CD8-positive, alpha-beta memory T cell (primary cell): Measurements from ENCODE around the gene MORN1. TPM values are rescaled to one million over a fixed set of nuclear protein-coding genes. Genes with fewer than 3 reads are reported as not detected.
"Not testable (repeated sequence)": the region's sequence is repeated elsewhere in the genome, so short reads cannot be mapped to it uniquely, and the experiment has no call there.

Experiments
- CTCF ChIA-PET: fragments of 350-600 bp; sonication (Branson Sonifier 250); formaldehyde crosslinking; loops from one replicate; lab custom pipeline; 2021; ENCODE audit warnings: antibody characterized with exemption; lab: Charles Lee
- POLR2A ChIA-PET: fragments of 350-600 bp; sonication (Branson Sonifier 250); formaldehyde crosslinking; loops from one replicate; lab custom pipeline; 2021; ENCODE audit warnings: antibody characterized with exemption; lab: Charles Lee
- DNase-seq, 5 donors: peaks; one replicate each; pipeline versions ENCODE4 v3.0.0 to v3.0.0-alpha.2; 2020 to 2022; ENCODE audit warnings: mixed read lengths in 1 of 5
- H3K27ac ChIP-seq: one replicate; pipeline ENCODE4 v1.7.0; 2013; ENCODE audit warnings: low read depth, mild to moderate bottlenecking, low read length, moderate library complexity
- H3K27me3 ChIP-seq: 2 replicates; pipeline ENCODE4 v1.7.0; 2013; ENCODE audit warnings: low read length, mild to moderate bottlenecking; ENCODE audit not compliant: insufficient read depth, poor library complexity, severe bottlenecking
- H3K36me3 ChIP-seq: 2 replicates; pipeline ENCODE4 v1.7.0; 2013; ENCODE audit warnings: mild to moderate bottlenecking, low read length, moderate library complexity; ENCODE audit not compliant: insufficient read depth
- H3K4me1 ChIP-seq: 2 replicates; pipeline ENCODE4 v1.7.0; 2013; ENCODE audit warnings: mild to moderate bottlenecking, low read length, moderate library complexity; ENCODE audit not compliant: insufficient read depth
- H3K4me3 ChIP-seq: 2 replicates; pipeline ENCODE4 v1.7.0; 2013; ENCODE audit warnings: mild to moderate bottlenecking, low read length
- H3K9me3 ChIP-seq: 2 replicates; pipeline ENCODE4 v1.7.0; 2013; ENCODE audit warnings: mild to moderate bottlenecking, low read length
- H3K27ac Mint-ChIP-seq, 8 donors: one replicate each; pipeline ENCODE4 v1.8.0; 2020 to 2021; ENCODE audit warnings: mixed read lengths in 8 of 8, mild to moderate bottlenecking in 6 of 8, inconsistent platforms in 3 of 8, moderate library complexity in 3 of 8
- H3K27me3 Mint-ChIP-seq, 2 donors: one replicate each; pipeline ENCODE4 v1.8.0; 2020 to 2021; ENCODE audit warnings: mixed read lengths in 2 of 2, mild to moderate bottlenecking in 1 of 2, moderate library complexity in 1 of 2
- H3K36me3 Mint-ChIP-seq, 3 donors: one replicate each; pipeline ENCODE4 v1.8.0; 2020 to 2021; ENCODE audit warnings: mixed read lengths in 3 of 3, inconsistent platforms in 1 of 3, mild to moderate bottlenecking in 1 of 3
- H3K4me1 Mint-ChIP-seq, 3 donors: one replicate each; pipeline ENCODE4 v1.8.0; 2020 to 2021; ENCODE audit warnings: mixed read lengths in 3 of 3, inconsistent platforms in 1 of 3, mild to moderate bottlenecking in 1 of 3
- H3K4me3 Mint-ChIP-seq, 7 donors: one replicate each; pipeline ENCODE4 v1.8.0; 2020 to 2021; ENCODE audit warnings: mixed read lengths in 7 of 7, mild to moderate bottlenecking in 6 of 7, moderate library complexity in 4 of 7, inconsistent platforms in 2 of 7
- H3K9me3 Mint-ChIP-seq, 5 donors: one replicate each; pipeline ENCODE4 v1.8.0; 2020 to 2022; ENCODE audit warnings: mixed read lengths in 5 of 5, mild to moderate bottlenecking in 3 of 5, moderate library complexity in 2 of 5, inconsistent platforms in 1 of 5
- polyA plus RNA-seq: library from polyadenylated mRNA; unstranded; fragments of 300-500 nt; fragmentation: Illumina TruSeq; gene quantifications from one replicate; pipeline ENCODE4 v1.2.3, GENCODE V29; 2021
- total RNA-seq, 2 experiments: library from RNA; stranded (reverse); gene quantifications; one replicate each; pipeline ENCODE4 v1.2.3, GENCODE V29; 2021

MORN1 gene
- total and polyA plus RNA-seq, 3 experiments from 2014 or later = 3.3 to 10.4 (median 9.4) TPM

DNA sequence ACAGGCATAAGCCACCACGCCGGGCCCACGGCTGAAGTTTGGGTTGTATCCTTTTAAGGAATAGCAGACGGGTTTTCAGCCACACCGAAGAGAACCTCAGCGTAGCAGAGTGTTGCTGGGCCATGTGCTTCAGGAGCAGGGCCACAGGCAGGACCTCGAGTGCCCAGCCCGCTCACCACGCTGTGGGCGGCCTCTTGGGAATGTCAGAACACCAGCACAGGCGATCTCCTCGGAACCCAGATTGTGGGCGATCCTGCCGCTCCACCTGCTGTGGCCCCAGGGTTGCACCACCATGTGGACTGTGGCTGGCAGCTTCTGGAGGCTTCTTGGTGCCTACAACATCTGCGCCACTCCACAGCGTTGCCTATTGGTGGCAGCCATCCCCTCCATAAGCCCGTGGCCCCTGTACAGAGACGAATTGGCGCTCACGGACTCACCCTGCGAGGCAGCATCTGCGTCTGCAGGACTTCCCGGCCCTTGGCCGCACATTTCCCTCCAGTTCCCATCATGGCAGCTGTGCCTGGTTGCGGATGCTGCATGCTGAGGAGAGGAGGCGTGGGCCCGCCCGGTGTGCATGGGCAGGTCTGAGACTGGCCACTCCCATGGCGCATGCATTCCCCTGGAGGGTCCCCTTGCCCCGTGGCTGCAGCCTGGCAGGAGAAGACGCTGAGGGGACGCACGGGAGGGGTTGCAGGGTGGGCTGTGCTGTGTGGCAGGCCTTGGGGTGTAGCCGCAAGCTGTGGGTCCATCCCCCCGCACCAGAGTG is 93.9 kb downstream of the MORN1 start:
- CTCF ChIA-PET = interaction anchor here (2.5 kb wide), 1 partner anchor 103 kb away, joined by 6 read pairs; the partner anchor contains the start of gene FAAP20
- H3K27ac Mint-ChIP-seq = peak overlapping the region in 6 of 8 donors; percentile 36 to 99 (median 81)
- Histone ChIP-seq H3K27me3 (no peaks in the 10 kb centered on the region), H3K4me1 (peaks cover 97% of the 10 kb centered on the region), H3K36me3 (peaks cover 2% of the 10 kb centered on the region), H3K4me3 (no peak overlapping the region), H3K9me3 (no peaks in the 10 kb centered on the region), H3K27ac (no peak overlapping the region)
- H3K36me3 Mint-ChIP-seq = peaks cover 0 to 17% (median 1%) of the 10 kb centered on the region in 3 donors
- H3K4me3 Mint-ChIP-seq = no peak overlapping the region
- no peaks in the 10 kb centered on the region for H3K27me3 Mint-ChIP-seq
- DNase-seq = no peak
- no peaks in the 10 kb centered on the region for H3K9me3 Mint-ChIP-seq
- POLR2A ChIA-PET = no interaction called here
- peaks cover 47 to 89% (median 62%) of the 10 kb centered on the region in 3 donors for H3K4me1 Mint-ChIP-seq

DNA sequence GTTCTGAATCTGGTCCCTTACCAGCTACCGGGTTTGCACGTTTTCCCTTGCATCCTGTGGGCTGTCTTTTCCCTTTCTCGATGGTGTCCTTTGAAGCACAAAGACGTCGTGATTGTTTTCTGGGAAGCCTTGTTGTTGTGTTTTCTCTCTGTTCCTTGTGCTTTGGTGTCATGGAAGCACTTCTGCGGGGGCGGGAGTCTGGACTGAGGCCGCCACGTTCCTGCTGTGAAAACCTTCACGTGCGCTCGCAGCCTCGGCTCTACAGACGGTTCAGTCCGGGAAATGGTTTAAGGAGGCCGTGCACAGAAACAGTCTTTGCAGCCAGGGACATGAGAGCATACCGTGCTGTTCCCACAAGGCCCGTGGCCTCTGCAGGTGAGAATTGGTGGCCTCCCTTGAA is 94.7 kb downstream of the MORN1 start:
- Histone ChIP-seq H3K27me3 (no peaks in the 10 kb centered on the region), H3K27ac (no peak overlapping the region), H3K9me3 (no peaks in the 10 kb centered on the region), H3K4me3 (no peak overlapping the region), H3K4me1 (peaks cover 97% of the 10 kb centered on the region), H3K36me3 (no peaks in the 10 kb centered on the region)
- CTCF ChIA-PET = no interaction called here
- Mint-ChIP-seq H3K4me3 (peak overlapping the region in 3 of 7 donors; percentile 12 to 57 (median 40)), H3K4me1 (peaks cover 51 to 89% (median 68%) of the 10 kb centered on the region in 3 donors), H3K9me3 (no peaks in the 10 kb centered on the region), H3K27me3 (no peaks in the 10 kb centered on the region), H3K27ac (peak overlapping the region; percentile 54 to 94 (median 72)), H3K36me3 (peaks cover 0 to 17% (median 1%) of the 10 kb centered on the region in 3 donors)
- DNase-seq = no peak
- POLR2A ChIA-PET = no interaction called here

DNA sequence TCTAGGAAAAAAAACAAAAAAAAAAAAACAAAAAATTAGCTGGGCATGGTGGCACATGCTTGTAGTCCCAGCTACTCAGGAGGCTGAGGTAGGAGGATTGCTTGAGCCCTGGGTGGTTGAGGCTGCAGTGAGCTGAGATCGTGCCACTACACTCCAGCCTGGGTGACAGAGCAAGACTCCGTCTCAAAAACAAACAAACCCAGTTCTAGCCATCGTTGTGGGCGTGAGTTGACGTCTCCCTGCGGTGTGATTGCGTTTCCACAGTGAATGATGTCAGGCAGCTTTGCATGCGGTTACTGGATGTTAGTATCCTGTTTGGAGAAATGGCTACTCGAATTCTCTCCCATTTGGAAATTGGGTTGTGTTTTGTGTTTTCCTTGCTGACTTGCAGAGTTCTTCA is 95.1 kb downstream of the MORN1 start:
- H3K4me3 Mint-ChIP-seq = peak overlapping the region in 3 of 7 donors; percentile 12 to 67 (median 13)
- H3K27ac Mint-ChIP-seq = peak overlapping the region; percentile 54 to 94 (median 72)
- H3K36me3 ChIP-seq, H3K27me3 Mint-ChIP-seq, H3K4me3 ChIP-seq, H3K9me3 Mint-ChIP-seq, DNase-seq, H3K9me3 ChIP-seq, POLR2A ChIA-PET, H3K27ac ChIP-seq, CTCF ChIA-PET, H3K27me3 ChIP-seq: not testable (repeated sequence)
- peaks cover 49 to 89% (median 68%) of the 10 kb centered on the region in 3 donors for H3K4me1 Mint-ChIP-seq
- H3K36me3 Mint-ChIP-seq = peaks cover 0 to 17% (median 1%) of the 10 kb centered on the region in 3 donors
- H3K4me1 ChIP-seq = peaks cover 97% of the 10 kb centered on the region

DNA sequence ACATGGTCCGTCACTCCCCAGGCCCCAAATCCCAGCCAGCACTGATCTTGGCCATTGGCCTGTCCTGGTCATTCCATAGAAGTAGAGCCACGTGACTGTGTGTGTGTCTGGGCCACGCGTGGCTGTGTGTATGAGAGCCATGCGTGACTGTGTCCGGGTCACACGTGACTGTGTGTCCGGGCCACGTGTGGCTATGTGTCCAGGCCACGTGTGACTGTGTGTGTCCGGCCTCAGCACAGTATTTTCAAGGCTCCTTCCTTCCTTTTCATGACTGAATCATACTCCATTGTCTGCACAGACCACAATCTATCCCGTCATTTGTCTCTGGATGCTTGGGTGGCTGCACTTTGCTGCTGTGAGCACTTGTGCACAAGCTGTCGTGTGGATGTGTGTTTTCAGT is 95.8 kb downstream of the MORN1 start:
- ChIA-PET CTCF (no interaction called here), POLR2A (no interaction called here)
- Histone ChIP-seq H3K9me3 (no peaks in the 10 kb centered on the region), H3K27ac (no peak overlapping the region), H3K4me1 (peaks cover 100% of the 10 kb centered on the region), H3K36me3 (no peaks in the 10 kb centered on the region), H3K27me3 (no peaks in the 10 kb centered on the region), H3K4me3 (no peak overlapping the region)
- no peak for DNase-seq
- Mint-ChIP-seq H3K9me3 (no peaks in the 10 kb centered on the region), H3K36me3 (peaks cover 0 to 16% (median 1%) of the 10 kb centered on the region in 3 donors), H3K27me3 (no peaks in the 10 kb centered on the region), H3K4me1 (peaks cover 52 to 89% (median 70%) of the 10 kb centered on the region in 3 donors), H3K4me3 (peak overlapping the region in 2 of 7 donors; percentile 52 to 67), H3K27ac (peak overlapping the region in 5 of 8 donors; percentile 70 to 94 (median 72))

DNA sequence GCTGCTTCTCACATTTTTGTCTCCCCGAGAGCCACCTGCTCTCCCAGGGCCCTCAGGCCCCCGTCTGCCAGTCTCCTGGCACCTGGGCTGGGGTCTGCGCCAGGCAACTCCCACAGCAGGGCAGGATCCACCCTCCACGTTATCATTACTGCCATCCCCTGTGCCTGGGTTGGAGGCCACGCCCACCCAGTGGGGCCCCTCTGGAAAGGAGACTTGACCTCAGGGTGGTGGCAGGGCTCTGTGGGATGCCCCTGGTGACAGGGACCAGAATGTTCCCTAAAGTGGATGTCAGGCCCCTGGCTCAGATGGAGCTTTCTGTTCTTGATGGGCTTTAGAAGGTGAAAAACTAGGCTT is 96.7 kb downstream of the MORN1 start:
- Histone ChIP-seq H3K9me3 (no peaks in the 10 kb centered on the region), H3K4me3 (no peak overlapping the region), H3K36me3 (no peaks in the 10 kb centered on the region), H3K27me3 (no peaks in the 10 kb centered on the region), H3K27ac (no peak overlapping the region), H3K4me1 (peaks cover 100% of the 10 kb centered on the region)
- peak overlapping the region in 2 of 8 donors; percentile 9 to 27 for H3K27ac Mint-ChIP-seq
- no peak overlapping the region for H3K4me3 Mint-ChIP-seq
- POLR2A ChIA-PET = no interaction called here
- CTCF ChIA-PET = no interaction called here
- peaks cover 54 to 89% (median 72%) of the 10 kb centered on the region in 3 donors for H3K4me1 Mint-ChIP-seq
- no peak for DNase-seq
- H3K9me3 Mint-ChIP-seq = no peaks in the 10 kb centered on the region
- H3K27me3 Mint-ChIP-seq = no peaks in the 10 kb centered on the region
- H3K36me3 Mint-ChIP-seq = peaks cover 0 to 16% (median 1%) of the 10 kb centered on the region in 3 donors

DNA sequence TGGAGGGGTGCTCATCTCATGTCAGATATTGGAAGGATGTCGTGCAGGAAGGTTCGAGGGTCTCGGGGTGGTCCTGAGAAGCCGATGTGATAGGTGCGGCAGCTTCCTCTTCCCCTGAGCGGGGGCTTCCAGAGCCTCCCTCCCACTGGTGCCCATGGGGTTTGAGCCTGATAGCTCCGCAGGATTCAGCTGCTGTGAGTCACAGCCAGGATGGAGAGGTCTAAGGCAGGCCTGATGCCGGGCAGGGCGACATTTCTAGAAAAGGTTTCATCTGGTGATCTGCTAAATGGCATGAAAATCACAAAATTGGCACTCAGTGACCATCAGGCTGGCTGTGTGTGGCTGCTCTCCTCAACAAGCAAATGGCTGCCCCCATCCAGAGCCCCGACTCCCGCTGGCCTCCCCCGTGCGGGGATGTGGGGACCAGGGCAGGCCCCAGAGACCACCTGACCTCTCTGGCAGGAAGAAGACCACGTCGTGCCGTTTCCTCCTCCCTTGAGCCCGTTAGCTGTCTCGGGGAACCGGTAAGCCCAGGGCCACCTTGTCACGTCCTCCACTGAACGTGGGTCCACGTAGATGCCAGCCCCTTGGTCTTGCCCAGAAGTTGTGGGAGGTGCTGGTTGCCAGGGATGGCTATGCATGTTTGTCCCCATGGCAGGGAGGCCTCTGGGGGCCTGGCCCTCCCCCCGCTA is 97.2 kb downstream of the MORN1 start:
- Mint-ChIP-seq H3K4me3 (peak overlapping the region in 1 of 7 donors; percentile 47), H3K27ac (peak overlapping the region in 5 of 8 donors; percentile 23 to 75 (median 68)), H3K36me3 (peaks cover 0 to 16% (median 1%) of the 10 kb centered on the region in 3 donors), H3K9me3 (no peaks in the 10 kb centered on the region), H3K27me3 (no peaks in the 10 kb centered on the region), H3K4me1 (peaks cover 53 to 89% (median 73%) of the 10 kb centered on the region in 3 donors)
- Histone ChIP-seq H3K9me3 (no peaks in the 10 kb centered on the region), H3K4me3 (no peak overlapping the region), H3K4me1 (peaks cover 99% of the 10 kb centered on the region), H3K27ac (no peak overlapping the region), H3K27me3 (no peaks in the 10 kb centered on the region), H3K36me3 (no peaks in the 10 kb centered on the region)
- no peak for DNase-seq
- POLR2A ChIA-PET = no interaction called here
- CTCF ChIA-PET = no interaction called here

DNA sequence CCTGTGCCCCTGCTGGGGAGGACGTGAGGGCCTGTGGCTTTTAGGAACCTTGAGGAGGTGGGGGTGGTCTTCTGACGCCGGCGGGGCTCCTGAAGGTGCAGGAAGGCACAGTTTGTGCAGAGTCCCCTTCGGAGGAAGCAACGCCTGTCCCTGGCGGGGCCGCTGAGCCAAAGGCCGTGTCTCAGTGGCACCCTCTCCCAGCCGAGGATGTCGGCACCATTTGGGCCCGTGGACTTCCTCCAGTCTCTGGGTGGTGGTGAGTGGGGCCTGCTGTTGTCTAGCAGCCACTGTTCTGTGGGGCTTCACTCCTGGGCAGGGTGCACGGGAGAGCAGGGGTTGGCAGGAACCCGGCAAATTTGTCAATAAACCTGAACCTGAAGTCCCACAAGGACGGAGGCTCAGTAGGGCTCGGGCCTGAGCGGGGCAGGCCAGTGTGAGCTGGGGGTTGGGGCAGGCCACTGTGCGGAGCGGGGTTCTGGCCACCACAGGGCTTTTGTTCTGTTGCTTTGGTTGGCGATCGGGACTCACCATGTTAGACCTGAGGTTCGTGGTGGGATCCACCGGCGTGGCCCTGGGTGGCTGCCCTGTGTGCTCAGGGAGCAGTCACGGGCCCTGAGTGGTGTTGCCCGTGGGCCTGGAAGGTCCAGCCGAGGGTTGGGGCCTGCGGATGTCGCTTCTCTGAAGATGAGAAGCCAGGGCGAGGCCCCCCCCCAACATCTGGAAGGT is 98.5 kb downstream of the MORN1 start:
- H3K9me3 ChIP-seq = no peaks in the 10 kb centered on the region
- H3K36me3 ChIP-seq = no peaks in the 10 kb centered on the region
- DNase-seq = no peak
- H3K27me3 ChIP-seq = no peaks in the 10 kb centered on the region
- CTCF ChIA-PET = interaction anchor here (2.8 kb wide), 1 partner anchor 7 kb away, joined by 16 read pairs; no protein-coding TSS in a partner anchor
- peak overlapping the region in 4 of 7 donors; percentile 6 to 79 (median 14) for H3K4me3 Mint-ChIP-seq
- POLR2A ChIA-PET = interaction anchor here (1.7 kb wide), 1 partner anchor 37 kb away, joined by 6 read pairs; no protein-coding TSS in a partner anchor
- peaks cover 99% of the 10 kb centered on the region for H3K4me1 ChIP-seq
- H3K9me3 Mint-ChIP-seq = no peaks in the 10 kb centered on the region
- no peak overlapping the region for H3K27ac ChIP-seq
- no peak overlapping the region for H3K4me3 ChIP-seq
- peaks cover 0 to 16% (median 1%) of the 10 kb centered on the region in 3 donors for H3K36me3 Mint-ChIP-seq
- peaks cover 58 to 89% (median 76%) of the 10 kb centered on the region in 3 donors for H3K4me1 Mint-ChIP-seq
- peak overlapping the region in 2 of 8 donors; percentile 43 to 93 for H3K27ac Mint-ChIP-seq
- no peaks in the 10 kb centered on the region for H3K27me3 Mint-ChIP-seq
